IMR-90 (cell line): Measurements from ENCODE around the gene HUS1B.

Source experiments
- BHLHE40 ChIP-seq: fragments of 150-350 bp; IDR thresholded peaks from 2 replicates; pipeline ENCODE4 v1.6.1; 2016; ENCODE audit warnings: mild to moderate bottlenecking, low read depth, low read length
- CEBPB ChIP-seq: IDR thresholded peaks from 2 replicates; pipeline ENCODE4 v1.6.1; 2012; ENCODE audit warnings: low read depth, low read length, improper control_type of control experiment
- CHD1 ChIP-seq: IDR thresholded peaks from 2 replicates; pipeline ENCODE4 v1.6.1; 2012; ENCODE audit warnings: low read depth, low read length, improper control_type of control experiment
- CTCF ChIP-seq: conservative IDR thresholded peaks from 2 replicates; pipeline ENCODE4 v1.5.1; 2012; ENCODE audit warnings: mild to moderate bottlenecking, low read depth, low read length, improper control_type of control experiment
- MAFK ChIP-seq: IDR thresholded peaks from 2 replicates; pipeline ENCODE4 v1.6.1; 2012; ENCODE audit warnings: low read depth, low read length, improper control_type of control experiment
- MXI1 ChIP-seq: IDR thresholded peaks from 2 replicates; pipeline ENCODE4 v1.6.1; 2012; ENCODE audit warnings: low read depth, mild to moderate bottlenecking, low read length, moderate library complexity, borderline replicate concordance
- NFE2L2 ChIP-seq: fragments of 150-350 bp; IDR thresholded peaks from 2 replicates; pipeline ENCODE4 v1.6.1; 2016; ENCODE audit warnings: low read depth, mild to moderate bottlenecking, low read length
- POLR2A ChIP-seq: IDR thresholded peaks from 2 replicates; pipeline ENCODE4 v1.6.1; 2012; ENCODE audit warnings: mild to moderate bottlenecking, low read depth, low read length
- RAD21 ChIP-seq: IDR thresholded peaks from 2 replicates; pipeline ENCODE4 v1.6.1; 2012; ENCODE audit warnings: low read length, improper control_type of control experiment
- RCOR1 ChIP-seq: IDR thresholded peaks from 2 replicates; pipeline ENCODE4 v1.6.1; 2012; ENCODE audit warnings: mild to moderate bottlenecking, low read length, improper control_type of control experiment; ENCODE audit not compliant: insufficient replicate concordance
- RFX5 ChIP-seq: IDR thresholded peaks from 2 replicates; pipeline ENCODE4 v1.8.0; 2012; ENCODE audit warnings: low read depth, mild to moderate bottlenecking, low read length, moderate library complexity
- SMC3 ChIP-seq: fragments of 150-350 bp; IDR thresholded peaks from 2 replicates; pipeline ENCODE4 v1.6.1; 2016; ENCODE audit warnings: low read depth, mild to moderate bottlenecking, antibody characterized with exemption, low read length, moderate library complexity

- TF ChIP-seq POLR2A (no peak), CTCF (no peak), MAFK (no peak), CHD1 (no peak), SMC3 (no peak), RAD21 (no peak), CEBPB (no peak), RFX5 (no peak), MXI1 (no peak), NFE2L2 (no peak), RCOR1 (no peak), BHLHE40 (no peak)
Measured at GRCh38 chr6:611928-612327, 45.0 kb downstream of the HUS1B start.
